SKM-1 treated with dmso at 0.1 percent for 144 hours (cell line): ENCODE measurements around the gene CLEC9A.

Source experiments
- DNase-seq: peaks from one replicate; lab custom pipeline; 2025; ENCODE audit not compliant: unreplicated experiment; lab: John Stamatoyannopoulos, UW

Gene CLEC9A

DNA sequence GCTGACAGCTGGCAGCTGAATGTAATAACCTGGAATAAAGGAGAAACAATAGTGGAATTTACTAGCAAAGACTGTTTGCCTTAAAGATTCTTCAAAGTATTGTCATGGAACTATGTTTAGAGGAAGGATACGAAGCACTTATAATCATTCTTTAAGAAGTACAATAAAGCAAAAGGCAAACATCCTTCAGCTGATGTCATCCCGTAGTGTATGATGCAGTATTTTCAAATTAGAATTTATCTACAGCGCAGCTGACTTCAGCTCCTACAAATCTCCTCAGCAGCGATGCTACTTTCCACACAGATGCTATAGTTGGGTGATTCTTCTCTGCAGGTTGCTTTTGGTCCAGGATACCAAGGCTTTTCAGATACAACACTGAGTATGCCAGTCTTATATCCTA, 36.8 kb downstream of the CLEC9A start:
- no peak for DNase-seq

DNA sequence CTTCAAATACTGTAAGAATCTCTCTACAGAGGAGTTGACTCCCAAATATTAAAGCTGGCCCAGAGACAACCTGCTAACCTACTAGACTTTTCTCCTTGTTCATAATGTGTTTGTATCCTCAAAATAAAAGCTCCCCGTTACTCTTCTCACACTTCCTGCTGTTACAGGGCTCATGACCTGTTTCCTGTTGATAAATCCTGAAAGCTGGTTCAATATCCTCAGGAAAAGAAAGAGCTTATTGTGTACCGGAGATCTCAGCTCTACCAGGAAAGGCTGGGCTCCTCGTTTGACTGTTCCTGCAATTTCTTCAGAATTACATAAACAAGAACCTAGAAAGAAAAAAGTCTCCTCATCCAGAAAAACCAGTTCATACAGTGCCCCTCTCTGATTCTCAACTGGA, 37.5 kb downstream of the CLEC9A start:
- DNase-seq, result no peak

DNA sequence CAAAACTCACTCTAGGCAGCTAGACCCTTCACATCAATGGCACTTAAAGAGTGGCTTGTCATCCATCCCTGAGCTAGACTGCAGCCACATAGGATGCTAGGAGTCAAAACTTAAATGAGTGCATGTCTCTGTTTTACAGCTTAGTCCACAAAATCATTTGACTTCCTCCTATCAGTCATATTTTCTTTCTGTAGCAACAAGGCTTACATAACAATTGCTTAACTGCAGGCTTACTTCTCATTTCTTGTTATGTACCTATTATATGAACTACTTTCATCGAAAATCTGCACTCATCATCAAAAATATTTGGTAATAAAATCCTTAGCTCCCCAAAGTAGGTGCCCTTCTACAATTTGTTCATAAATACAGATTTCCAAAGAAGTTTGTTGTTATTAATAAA, 38.2 kb downstream of the CLEC9A start:
- DNase-seq, result peak; percentile 72

DNA sequence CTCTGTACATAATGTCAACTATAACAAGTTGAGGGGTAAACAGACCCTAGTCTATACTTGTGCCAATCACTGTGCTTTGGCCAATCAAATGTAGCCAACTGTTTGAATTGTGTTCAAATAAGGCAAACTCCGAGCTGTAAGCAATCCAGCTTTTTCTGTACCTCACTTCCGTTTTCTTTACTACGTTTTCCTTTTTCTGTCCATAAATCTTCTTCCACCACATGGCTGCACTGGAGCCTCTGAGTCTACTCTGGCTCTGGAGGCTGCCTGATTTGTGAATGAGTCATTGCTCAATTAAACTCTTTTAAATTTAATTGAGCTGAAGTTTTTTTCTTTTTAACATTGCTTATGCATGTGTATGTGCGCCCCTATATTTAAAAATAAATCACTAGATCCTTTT, 38.6 kb downstream of the CLEC9A start:
- peak; percentile 42 for DNase-seq

DNA sequence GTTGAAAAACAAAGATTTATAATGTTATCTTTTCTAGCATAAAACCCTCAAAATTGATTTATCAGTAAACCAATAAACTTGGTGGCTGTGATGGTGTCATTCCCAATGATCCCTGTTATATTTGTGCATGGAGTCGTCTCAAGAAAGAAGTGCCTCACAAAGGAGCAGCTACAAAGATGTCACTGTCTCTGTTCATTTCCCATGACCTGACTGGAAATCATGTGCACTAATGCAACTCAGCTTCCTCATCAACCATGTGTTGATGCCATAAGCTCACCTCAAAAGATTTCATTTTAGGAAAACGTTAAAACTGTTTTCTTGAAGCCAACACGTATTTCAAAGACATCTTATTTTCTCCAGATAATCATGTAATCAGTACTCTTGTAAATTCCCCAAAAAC, 39.5 kb downstream of the CLEC9A start:
- no peak for DNase-seq

DNA sequence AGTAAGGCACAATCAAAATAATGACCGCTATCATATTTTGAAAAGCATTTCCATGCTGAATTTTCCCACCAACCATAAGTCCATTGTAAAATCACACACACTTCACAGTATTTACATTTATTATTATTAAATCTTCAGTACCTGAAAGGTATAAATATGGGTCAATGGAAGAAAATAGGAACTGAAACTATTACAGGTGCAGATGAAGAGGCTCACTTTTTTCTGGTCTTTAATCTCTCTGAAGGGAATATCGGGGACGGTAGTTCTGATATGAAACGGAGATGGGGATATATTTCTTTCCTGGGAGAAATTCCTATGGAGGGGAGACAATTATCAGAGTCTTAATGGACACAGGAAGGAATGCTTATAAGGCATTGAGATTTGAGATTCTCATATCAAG, 39.9 kb downstream of the CLEC9A start:
- no peak for DNase-seq

DNA sequence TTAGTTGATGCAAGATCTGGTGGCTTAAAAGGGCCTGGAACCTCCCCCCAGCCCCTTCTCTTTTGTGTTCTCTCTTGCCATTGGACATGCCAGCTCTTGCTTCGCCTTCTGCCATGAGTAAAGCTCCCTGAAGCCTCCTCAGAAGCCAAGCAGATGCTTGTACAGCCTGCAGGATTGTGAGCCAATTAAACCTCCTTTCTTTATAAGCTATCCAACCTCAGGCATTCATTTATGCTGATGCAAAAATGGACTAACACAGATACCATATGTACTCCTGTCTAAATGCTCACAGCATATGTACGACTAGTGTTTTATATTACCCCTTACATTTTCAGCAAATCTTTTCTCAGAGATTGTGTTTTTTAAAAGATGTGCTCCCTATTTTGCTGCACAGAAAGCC, 41.6 kb downstream of the CLEC9A start:
- no peak for DNase-seq

DNA sequence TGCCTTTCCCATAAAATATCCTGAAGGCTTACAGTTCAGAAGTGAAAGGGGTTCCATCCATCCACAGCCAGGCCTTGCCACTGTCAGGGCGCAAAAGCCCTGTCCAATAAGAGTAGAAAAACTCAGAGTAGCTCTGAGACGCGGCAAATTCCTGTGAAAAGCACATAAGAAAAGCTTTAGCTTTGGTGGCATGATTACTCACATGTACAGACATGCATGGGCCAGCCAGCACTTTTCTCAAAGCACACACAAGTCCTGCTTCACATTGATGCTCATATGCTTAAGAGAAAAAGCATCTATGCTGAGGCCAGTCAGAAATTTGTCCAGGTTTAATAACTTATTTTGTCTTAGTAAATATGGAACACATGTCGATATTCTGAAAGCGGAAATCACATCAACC, 42.8 kb downstream of the CLEC9A start:
- no peak for DNase-seq

DNA sequence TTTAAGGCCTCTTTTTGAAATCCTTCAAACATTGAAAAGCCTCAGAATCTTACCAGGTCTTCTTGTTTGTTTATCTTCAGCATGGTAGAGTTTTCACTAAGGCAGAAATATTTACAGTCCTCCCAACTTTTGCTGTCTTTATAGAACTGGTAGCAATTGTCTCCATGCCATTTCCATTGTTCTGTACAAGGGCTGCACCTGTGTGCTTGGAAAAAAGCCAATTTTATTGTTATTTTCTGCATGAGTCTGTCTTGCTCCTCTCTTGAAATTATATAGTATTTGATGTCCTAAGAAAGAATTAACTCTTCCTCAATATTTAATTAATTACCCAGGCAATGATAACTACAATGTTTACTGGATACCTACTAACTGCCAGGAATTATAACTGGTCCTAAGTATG, 45.0 kb downstream of the CLEC9A start:
- DNase-seq, result no peak

DNA sequence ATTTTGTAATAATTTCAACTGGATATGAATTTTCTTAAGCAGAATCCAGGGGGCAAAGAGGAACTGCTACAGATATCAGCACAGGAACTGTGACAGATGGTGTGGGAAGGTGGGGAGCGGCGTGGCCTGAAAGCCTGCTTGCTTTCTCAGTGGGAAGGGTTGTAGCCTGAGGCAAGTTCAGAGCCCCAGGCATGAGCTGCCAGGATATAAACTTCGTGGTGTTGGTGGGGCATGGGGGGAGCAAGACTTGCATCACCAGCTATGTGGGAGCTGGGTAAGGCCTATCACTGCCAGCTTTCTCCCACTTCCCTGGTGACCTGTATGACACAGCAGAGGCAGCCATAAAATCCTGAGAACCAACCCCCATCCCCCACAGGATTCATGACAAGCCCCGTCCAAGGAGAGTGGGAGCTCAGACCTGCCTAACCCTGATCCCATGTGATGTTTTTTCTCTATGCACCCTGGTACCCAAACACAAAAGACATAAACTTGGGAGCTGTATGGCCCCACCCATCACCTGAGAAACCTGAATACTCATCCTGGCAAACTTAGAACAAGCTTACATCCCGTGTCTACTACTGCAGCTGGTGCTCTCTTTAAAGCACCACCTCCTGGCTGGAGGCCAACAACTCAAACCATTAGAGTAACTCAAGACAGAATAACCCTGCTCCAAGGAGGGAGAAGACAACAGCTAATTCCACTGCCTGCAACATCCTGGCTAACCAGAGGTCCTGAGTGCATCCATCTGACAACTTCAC, 51.8 kb downstream of the CLEC9A start:
- DNase-seq, result no peak

DNA sequence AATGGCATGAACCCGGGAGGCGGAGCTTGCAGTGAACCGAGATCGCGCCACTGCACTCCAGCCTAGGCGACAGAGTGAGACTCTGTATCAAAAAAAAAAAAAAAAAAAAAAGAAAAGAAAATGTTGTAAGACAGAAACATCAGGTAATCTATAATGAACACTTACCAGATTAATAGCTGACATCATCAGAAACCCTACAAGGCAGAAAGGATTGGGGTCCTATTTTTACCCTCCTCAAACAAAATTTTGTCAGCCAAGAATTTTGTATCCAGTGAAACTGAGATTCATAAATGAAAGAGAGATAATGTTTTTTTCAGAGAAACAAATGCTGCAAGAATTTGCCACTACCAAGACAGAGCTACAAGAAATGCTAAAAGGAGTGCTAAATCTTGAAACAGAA, 54.3 kb downstream of the CLEC9A start:
- no peak for DNase-seq

DNA sequence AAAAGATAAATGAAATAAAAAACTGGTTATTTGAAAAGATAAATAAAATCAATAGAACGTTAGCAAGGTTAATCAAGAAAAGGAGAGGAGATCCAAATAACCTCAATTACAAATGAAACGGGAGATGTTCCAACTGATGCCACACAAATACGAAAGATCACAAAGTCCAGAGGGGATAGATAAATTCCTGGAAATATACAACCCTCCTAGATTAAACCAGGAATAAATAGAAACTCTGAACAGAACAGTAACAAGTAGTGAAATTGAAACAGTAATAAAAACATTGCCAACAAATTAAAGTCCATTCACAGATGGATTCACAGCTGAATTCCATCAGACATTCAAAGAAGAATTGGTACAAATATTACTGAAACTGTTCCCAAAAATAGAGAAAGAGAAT, 55.9 kb downstream of the CLEC9A start:
- DNase-seq, result no peak

DNA sequence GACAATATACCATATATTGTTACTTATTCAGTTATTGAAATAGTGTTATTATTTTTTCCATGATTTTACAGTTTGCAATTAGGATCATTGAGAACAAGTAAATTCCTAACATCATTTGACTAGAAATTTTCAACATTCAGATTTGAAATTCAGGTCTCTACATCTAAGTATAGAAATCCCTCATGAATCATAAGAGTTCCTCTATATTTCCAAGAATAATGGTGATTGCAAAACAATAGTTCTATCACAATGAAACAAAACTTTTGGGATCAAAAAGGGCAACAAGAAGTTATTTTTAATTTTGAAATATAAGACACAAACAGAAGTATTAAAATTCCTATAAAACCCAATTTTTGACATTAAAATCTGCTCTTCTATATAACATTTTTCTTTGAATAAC, 57.5 kb downstream of the CLEC9A start:
- DNase-seq, result no peak

DNA sequence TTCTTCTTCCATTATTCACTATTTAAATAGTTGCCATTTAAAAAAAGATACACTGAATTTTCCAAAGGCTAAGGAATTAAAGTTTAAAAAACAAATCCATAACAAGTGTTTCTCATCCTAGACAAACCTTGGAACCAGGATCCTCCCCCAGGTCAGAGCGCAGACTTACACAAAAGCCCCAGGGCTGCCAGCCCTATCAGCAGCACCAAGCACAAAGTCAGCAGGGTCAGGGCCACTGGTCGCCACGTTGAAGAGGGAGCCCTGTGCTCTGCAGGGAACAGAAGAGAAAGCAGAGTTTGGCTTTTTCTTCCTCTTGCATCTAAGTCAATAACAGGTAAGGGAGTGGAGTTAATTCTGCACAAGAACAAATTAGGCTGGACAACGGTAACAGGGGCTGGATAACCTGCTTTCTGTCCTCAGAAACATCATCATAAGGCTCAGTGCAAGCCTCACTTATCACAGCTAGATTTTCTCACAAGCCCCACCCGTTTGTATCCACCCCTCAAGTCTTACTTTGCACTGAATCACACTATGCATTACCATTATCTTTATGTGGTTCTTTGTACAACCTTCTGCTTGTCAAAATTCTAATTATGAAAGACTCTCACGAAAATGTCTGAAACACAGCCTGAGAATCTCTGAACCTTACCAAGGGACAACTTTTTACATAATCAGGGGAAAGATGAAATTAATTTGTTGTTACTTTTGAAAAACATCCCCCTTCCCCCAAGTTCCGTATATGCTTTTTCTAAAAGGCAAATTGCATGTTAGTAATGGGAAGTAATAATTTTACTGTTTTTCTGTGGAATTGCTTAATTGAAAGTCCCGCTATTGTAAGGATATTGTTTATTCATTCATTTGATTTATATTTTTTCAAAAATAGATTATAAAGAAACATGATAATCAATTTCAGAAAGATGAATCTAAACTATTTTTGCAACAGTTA, 58.7 kb downstream of the CLEC9A start:
- no peak for DNase-seq

DNA sequence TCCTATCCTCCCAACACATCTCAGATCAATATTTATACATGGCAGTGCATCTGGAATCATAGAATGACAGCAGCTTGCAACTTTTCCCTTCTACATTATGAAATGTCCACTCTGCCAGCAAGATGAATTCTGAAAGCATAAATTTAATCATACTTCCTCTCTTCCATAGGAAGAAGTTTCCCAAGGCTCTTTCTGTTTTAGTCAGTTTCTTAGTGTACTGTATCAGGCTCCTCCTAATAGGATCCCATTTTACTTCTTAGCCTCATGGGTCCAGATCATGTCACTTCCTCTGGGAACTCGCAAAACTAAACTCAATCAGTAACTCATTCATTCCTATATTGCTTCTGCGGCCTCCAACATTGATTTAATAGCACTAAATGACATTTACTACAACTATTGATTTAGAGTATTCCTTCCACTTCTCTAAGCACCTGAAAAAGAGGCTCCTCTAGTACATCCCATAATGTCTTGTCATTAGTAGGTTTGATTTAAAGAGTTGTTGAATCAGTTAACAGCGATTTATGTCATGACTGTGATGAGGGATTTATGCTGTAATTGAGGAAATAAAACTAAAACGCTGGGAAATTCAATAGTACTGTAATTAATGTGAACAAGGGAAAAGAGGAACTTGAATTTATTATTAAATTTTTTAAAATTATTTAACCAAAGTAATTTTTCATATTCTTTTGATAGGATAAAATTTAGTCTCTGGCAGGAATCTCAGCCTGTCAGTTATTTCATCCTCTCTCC, 64.3 kb downstream of the CLEC9A start:
- DNase-seq, result no peak

DNA sequence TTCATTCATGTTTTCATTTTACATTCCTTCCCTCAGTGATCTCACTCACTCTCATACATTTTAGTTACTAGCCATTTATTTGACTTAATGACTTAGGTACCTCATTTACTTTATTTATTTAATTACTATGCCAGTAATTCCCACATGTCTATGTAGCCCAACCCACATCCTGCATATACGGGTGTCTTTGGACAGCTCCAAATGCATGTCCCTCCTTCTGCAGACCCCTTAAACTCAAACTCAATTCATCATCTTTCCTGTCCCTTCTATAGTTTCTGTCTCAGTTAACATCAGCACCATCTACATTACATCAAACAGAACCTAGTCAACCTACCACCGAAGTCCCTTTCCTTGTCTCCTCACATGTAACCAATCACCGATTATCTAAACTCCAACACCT, 65.5 kb downstream of the CLEC9A start:
- DNase-seq, result no peak

DNA sequence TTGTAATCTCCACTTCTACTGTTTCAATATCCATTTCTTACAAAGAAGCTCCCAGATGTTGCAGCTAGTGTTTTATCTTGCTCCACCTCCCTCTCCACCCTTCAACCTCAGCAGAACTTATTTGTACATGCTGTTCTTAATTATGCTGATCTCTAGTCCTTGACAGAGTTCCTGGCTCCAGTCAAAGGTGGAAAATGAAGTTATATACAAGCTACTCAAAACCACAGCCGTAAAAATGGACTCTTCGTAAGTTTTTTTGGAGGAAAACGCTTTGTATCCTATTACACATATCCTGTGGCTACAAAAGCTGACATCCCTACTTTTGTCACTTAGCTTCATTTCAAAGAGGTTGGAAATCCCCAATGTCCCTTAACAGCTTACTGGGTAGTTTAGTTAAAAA, 67.0 kb downstream of the CLEC9A start:
- DNase-seq, result no peak

DNA sequence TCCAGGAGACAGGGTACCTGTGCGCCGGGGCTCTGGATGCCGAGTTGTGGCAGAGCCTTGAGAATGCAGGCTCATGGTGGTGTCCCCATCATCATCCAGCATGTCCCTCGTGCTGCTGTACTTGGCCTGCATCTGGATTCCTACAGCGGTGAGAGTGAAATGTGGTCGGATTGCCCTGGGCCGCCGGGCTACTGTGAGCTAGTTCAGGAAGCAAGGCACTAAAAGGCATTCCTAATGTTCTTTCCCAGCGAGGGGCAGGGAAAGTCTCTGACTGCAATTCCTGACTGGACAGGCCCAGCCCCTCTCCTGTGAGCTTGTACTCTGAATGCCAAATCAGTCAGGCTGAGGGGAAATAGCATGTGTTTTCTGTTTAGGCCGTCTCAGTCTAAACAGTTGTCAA, 68.3 kb downstream of the CLEC9A start, which contains the start of gene CLEC1A:
TSS of gene CLEC1A (minus strand) at position 195 of the 400 bp plus-strand sequence. CDS start at position 132, 63 bp downstream.
- no peak for DNase-seq

DNA sequence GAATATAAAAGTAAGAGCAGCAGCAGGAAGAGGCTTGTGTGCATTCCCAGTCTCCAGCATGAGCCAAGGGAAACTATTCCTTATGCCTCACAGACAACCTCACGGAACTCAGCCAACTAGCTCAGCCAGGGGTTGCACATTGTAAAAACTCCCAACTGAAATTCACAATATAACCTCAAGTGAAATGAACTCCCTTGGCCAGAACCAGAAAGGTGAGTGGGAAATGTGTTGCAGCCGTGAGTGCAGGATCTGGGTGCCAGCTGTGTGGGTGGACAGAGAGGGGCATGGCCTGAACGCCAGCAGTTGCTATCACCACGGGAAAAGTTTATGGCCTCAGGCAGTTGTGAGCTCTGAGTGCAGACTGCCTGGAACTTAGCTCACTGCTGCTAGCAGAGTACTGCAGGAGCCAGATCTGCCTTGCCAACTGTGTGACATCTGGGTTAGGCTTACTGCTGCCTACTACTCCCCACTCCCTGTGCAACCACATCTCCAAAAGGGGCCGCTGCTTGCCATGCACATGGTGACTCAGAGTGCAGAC, 70.6 kb downstream of the CLEC9A start:
- DNase-seq, result no peak

DNA sequence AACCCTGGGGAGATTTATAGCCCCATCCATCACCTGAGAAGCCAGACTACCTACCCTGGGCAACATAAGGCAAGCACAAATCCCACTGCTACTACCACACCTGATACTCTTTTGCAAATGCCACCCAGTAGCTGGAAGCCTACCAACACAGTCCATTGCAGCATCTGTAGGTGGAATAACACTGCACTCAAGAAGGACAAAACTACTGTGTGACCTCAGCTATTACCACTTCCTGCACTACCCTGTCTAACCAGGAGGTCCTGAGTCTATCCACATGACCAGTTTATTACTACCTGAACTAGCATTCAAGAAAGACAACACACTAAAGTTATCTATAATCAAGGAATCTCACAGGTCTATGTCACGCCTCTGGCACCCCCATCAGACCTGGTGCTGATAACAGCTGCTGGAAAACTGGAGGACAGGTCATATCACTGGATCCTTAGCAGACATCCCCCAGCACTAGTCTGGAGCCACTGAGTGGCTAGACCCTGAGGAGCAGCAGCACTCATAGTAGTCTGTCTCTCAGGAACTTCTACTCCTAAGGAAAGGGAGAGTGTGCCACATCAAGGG, 71.3 kb downstream of the CLEC9A start:
- DNase-seq, result no peak

DNA sequence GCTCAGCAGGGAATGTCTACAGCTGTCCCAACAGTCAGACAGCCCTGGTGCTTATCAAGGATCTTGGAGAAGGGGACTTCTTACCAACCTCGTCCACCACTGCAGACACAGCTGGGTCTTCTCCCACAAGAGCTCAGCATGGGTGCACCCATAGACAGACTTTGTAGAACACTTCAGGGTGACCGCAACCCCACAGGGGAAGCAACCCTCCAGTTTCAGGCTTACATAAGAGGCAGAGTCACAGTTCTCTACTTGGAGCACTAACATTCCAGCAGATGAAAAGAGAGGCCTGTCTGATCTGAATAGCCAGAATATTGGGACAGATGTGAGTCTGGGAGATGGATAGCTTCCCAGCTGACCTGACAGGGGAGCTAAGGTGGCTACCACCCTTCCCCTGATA, 71.8 kb downstream of the CLEC9A start:
- DNase-seq, result peak; percentile 20
